Measurements from ENCODE around the gene EPHB3. TPM values are rescaled to one million over a fixed set of nuclear protein-coding genes. Genes with fewer than 3 reads are reported as not detected.
A peak's percentile ranks its signal among the peaks of the same experiment; 100 is the strongest.

The EPHB3 gene
- polyA plus RNA-seq, 3 donors = 0.71 to 1.2 (median 0.80) TPM

DNA sequence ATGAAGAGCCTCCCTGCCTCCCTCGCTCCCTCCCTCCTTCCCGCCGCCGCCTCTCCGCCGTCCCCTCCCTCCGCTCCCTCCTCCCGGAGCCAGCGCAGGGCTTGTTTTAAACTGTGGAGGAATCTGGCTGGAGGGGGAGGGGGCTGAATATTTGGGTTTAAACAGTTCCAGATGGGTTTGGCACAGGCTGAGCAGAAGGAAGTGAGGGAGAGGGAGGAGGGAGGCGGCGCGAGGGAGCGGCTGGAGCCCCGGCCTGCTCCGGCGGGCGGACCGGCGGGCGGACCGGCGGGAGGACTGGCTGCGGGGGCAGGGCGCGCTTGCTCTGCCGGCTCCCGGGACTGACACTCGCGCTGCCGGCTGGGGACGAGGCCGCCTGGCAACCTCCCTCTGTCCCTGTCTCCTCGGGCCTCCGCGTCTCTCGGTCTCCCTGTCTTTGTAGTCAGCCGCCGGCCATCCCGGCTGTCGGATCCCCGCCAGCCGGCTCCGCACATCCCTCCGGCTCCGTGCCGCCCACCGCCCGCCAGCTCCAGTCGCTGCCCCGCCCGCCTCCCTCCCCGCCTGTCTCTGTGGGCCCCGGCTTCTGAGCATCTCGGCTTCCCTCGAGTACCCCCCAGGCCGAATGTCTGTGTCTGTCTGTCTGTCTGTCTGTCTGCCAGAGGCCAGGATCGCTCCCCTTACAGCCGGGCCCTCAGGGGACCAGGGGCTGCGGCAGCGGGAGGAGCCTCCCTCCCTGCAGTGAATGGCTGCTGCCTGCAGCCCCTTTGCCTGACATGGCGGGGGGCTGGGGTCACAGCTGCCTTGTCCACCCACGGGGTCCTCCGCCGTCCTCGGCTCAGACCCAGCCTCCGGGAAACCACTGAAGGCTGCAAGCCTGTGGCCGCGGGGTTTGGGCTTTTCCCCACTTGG lies 7.6 kb downstream of the EPHB3 start:
- peaks cover 21 to 40% (median 22%) of the 10 kb centered on the region in 3 donors for H3K27me3 Mint-ChIP-seq (ENCODE audit: low read depth in 3 of 3)
- Histone ChIP-seq H3K4me1 (ENCODE audit: control insufficient read depth in 1 of 2, insufficient read depth in 2 of 2, low read length in 2 of 2) (peaks cover 18 to 28% of the 10 kb centered on the region in 2 donors), H3K4me3 (replicated peaks in 1 of 3; ENCODE audit: low read depth in 2 of 3, low read length in 3 of 3) (peak overlapping the region; percentile 31 to 71 (median 39)), H3K4me2 (replicated peaks; ENCODE audit: extremely low read depth, low read length, poor library complexity, severe bottlenecking) (peak overlapping the region; percentile 76), H3K9ac (ENCODE audit: insufficient read depth, low read length, poor library complexity, severe bottlenecking) (peak overlapping the region; percentile 50), H4K20me1 (ENCODE audit: insufficient read depth, low read length) (peaks cover 3% of the 10 kb centered on the region), H3K36me3 (replicated peaks in 1 of 2; ENCODE audit: control insufficient read depth in 1 of 2, insufficient read depth in 2 of 2, low read length in 2 of 2) (peaks cover 2 to 13% of the 10 kb centered on the region in 2 donors), H3K79me2 (ENCODE audit: insufficient read depth, low read length) (peaks cover 11% of the 10 kb centered on the region), H2AFZ (ENCODE audit: insufficient read depth, low read depth, low read length, poor library complexity, severe bottlenecking) (peak overlapping the region; percentile 75), H3K27ac (ENCODE audit: low read depth in 1 of 2, low read length in 2 of 2) (no peak overlapping the region), H3K27me3 (ENCODE audit: control insufficient read depth in 2 of 2, insufficient read depth in 2 of 2, low read length in 2 of 2) (peaks cover 0 to 22% of the 10 kb centered on the region in 2 donors), H3K9me3 (replicated peaks in 1 of 2; ENCODE audit: control insufficient read depth in 1 of 2, insufficient read depth in 1 of 2, low read length in 2 of 2) (no peaks in the 10 kb centered on the region)
- H3K4me1 Mint-ChIP-seq = peaks cover 34% of the 10 kb centered on the region
- TF ChIP-seq, protein P1, sequence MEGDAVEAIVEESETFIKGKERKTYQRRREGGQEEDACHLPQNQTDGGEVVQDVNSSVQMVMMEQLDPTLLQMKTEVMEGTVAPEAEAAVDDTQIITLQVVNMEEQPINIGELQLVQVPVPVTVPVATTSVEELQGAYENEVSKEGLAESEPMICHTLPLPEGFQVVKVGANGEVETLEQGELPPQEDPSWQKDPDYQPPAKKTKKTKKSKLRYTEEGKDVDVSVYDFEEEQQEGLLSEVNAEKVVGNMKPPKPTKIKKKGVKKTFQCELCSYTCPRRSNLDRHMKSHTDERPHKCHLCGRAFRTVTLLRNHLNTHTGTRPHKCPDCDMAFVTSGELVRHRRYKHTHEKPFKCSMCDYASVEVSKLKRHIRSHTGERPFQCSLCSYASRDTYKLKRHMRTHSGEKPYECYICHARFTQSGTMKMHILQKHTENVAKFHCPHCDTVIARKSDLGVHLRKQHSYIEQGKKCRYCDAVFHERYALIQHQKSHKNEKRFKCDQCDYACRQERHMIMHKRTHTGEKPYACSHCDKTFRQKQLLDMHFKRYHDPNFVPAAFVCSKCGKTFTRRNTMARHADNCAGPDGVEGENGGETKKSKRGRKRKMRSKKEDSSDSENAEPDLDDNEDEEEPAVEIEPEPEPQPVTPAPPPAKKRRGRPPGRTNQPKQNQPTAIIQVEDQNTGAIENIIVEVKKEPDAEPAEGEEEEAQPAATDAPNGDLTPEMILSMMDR (IDR thresholded peaks at IDR 0.05) = no peak
- no peak overlapping the region for H3K27ac Mint-ChIP-seq
- peak overlapping the region; percentile 76 to 85 for H3K4me3 Mint-ChIP-seq
- peaks cover 10 to 31% of the 10 kb centered on the region in 2 donors for H3K36me3 Mint-ChIP-seq
- WGBS (ENCODE audit: insufficient coverage) = 7% methylated on average over 57 of the region's 68 CpGs
- peak; percentile 31 to 41 (median 38) for DNase-seq
- intact Hi-C loops (cut with micrococcal nuclease) = no loop called here
- no peaks in the 10 kb centered on the region for H3K9me3 Mint-ChIP-seq

DNA sequence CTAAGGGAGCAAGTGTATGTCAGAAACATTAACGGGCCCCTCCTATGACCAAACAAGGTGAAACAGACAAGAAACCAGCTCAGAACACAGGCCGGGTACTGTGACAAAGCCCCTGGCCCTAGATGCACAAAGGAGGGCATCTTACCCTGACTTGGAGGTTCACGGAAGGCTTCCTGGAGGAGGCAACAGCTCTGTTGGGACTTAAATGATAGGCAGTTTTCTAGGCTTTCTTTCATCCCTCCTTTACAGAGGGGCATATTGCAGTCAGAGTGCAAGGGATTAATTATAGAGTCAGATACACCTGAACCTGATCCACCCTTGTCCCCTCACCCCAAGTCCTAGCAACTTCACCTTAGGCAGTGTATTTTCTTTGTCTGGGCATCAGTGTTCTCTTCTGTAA lies 8.4 kb downstream of the EPHB3 start:
- Histone ChIP-seq H3K36me3 (replicated peaks in 1 of 2; ENCODE audit: control insufficient read depth in 1 of 2, insufficient read depth in 2 of 2, low read length in 2 of 2) (peaks cover 2 to 22% of the 10 kb centered on the region in 2 donors), H3K4me1 (ENCODE audit: control insufficient read depth in 1 of 2, insufficient read depth in 2 of 2, low read length in 2 of 2) (peaks cover 18 to 27% of the 10 kb centered on the region in 2 donors), H4K20me1 (ENCODE audit: insufficient read depth, low read length) (peaks cover 3% of the 10 kb centered on the region), H3K4me3 (replicated peaks in 1 of 3; ENCODE audit: low read depth in 2 of 3, low read length in 3 of 3) (no peak overlapping the region), H3K4me2 (replicated peaks; ENCODE audit: extremely low read depth, low read length, poor library complexity, severe bottlenecking) (peak overlapping the region; percentile 76), H2AFZ (ENCODE audit: insufficient read depth, low read depth, low read length, poor library complexity, severe bottlenecking) (no peak overlapping the region), H3K79me2 (ENCODE audit: insufficient read depth, low read length) (peaks cover 6% of the 10 kb centered on the region), H3K9ac (ENCODE audit: insufficient read depth, low read length, poor library complexity, severe bottlenecking) (peak overlapping the region; percentile 50), H3K9me3 (replicated peaks in 1 of 2; ENCODE audit: control insufficient read depth in 1 of 2, insufficient read depth in 1 of 2, low read length in 2 of 2) (no peaks in the 10 kb centered on the region), H3K27me3 (ENCODE audit: control insufficient read depth in 2 of 2, insufficient read depth in 2 of 2, low read length in 2 of 2) (peaks cover 0 to 22% of the 10 kb centered on the region in 2 donors), H3K27ac (ENCODE audit: low read depth in 1 of 2, low read length in 2 of 2) (no peak overlapping the region)
- WGBS (ENCODE audit: insufficient coverage) = 81% methylated on average over 2 of the region's 3 CpGs
- Mint-ChIP-seq H3K4me1 (peaks cover 34% of the 10 kb centered on the region), H3K27me3 (ENCODE audit: low read depth in 3 of 3) (peaks cover 21 to 33% (median 21%) of the 10 kb centered on the region in 3 donors), H3K4me3 (peak overlapping the region; percentile 76 to 85), H3K27ac (no peak overlapping the region), H3K9me3 (no peaks in the 10 kb centered on the region), H3K36me3 (peaks cover 10 to 31% of the 10 kb centered on the region in 2 donors)
- no peak for DNase-seq
- intact Hi-C loops (cut with micrococcal nuclease) = no loop called here
- TF ChIP-seq, protein P1 (IDR thresholded peaks at IDR 0.05) = no peak
